Activated CD4-positive, alpha-beta T cell treated with anti-CD3 and anti-CD28 coated beads for 36 hours (primary cell): ENCODE results near the gene TNFRSF14. TPM values are rescaled to one million over a fixed set of nuclear protein-coding genes. Genes with fewer than 3 reads are reported as not detected.
"Not testable (repeated sequence)": the region's sequence is repeated elsewhere in the genome, so short reads cannot be mapped to it uniquely, and the experiment has no call there.

ENCODE experiments used
- ATAC-seq: fragments of 200-7000 bp; cut with Tn5 transposase; one replicate; pipeline ENCODE4 v1.10.0; 2021; ENCODE audit warnings: mild to moderate bottlenecking, moderate library complexity
- CTCF ChIA-PET: fragments of 350-600 bp; sonication (Branson Sonifier 250); formaldehyde crosslinking; loops from one replicate; lab custom pipeline; 2021; ENCODE audit warnings: antibody characterized with exemption; lab: Charles Lee
- POLR2A ChIA-PET: fragments of 350-600 bp; sonication (Branson Sonifier 250); formaldehyde crosslinking; loops from one replicate; lab custom pipeline; 2021; ENCODE audit warnings: antibody characterized with exemption, inconsistent platforms; lab: Charles Lee
- DNase-seq: peaks from one replicate; pipeline ENCODE4 v3.0.0-alpha.2; 2020
- H3K27ac Mint-ChIP-seq: one replicate; pipeline ENCODE4 v1.8.0; 2021; ENCODE audit warnings: mixed read lengths
- H3K27me3 Mint-ChIP-seq: one replicate; pipeline ENCODE4 v1.8.0; 2021; ENCODE audit warnings: mixed read lengths
- H3K36me3 Mint-ChIP-seq: one replicate; pipeline ENCODE4 v1.8.0; 2021; ENCODE audit warnings: low read depth, mixed read lengths
- H3K4me1 Mint-ChIP-seq: one replicate; pipeline ENCODE4 v1.8.0; 2021; ENCODE audit warnings: mixed read lengths
- H3K4me3 Mint-ChIP-seq: one replicate; pipeline ENCODE4 v1.8.0; 2021; ENCODE audit warnings: mild to moderate bottlenecking, moderate library complexity, mixed read lengths
- H3K9me3 Mint-ChIP-seq: one replicate; pipeline ENCODE4 v1.8.0; 2021; ENCODE audit warnings: low read depth, mixed read lengths
- intact Hi-C, 2 experiments: fragments of 100-400 bp; cut with DNase I in 1 of 2; cut with micrococcal nuclease in 1 of 2; formaldehyde crosslinking; loops; one replicate each; pipeline versions ENCODE4 v1.14.2 to v1.15.1; 2022 to 2024; cut with DNase I, micrococcal nuclease
- total RNA-seq, 2 experiments: library from RNA; stranded (reverse); gene quantifications; one replicate each; pipeline ENCODE4 v1.2.3, GENCODE V29; 2021

The TNFRSF14 gene
- total RNA-seq, 2 experiments from 2014 or later = 135 to 145 TPM

DNA sequence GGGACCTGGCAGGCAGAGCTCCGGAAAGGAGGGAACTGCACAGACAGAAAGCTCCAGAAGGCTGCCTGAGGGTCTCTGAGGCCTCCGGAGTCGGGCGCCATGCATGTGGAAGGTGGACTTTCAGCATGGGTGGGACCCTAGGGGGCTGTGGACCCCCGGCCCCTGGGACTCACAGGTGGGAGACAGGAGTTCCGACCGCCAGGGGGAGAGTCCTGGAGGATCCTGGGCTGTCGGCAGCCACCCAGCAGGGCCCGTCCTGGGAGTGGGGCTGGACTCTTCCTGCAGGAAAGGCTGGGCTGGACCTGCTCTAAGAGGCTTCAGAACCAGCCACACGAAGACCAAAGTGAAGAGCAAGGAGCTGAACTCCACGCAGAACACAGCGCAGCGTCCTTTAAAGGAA lies 13.5 kb downstream of the TNFRSF14 start:
- peaks cover 15% of the 10 kb centered on the region for H3K9me3 Mint-ChIP-seq
- H3K27ac Mint-ChIP-seq, POLR2A ChIA-PET, H3K4me1 Mint-ChIP-seq, ATAC-seq, intact Hi-C loops, H3K36me3 Mint-ChIP-seq, DNase-seq, H3K27me3 Mint-ChIP-seq, H3K4me3 Mint-ChIP-seq: not testable (repeated sequence)
- CTCF ChIA-PET = interaction anchor here (0.6 kb wide), 1 partner anchor 76 kb away, joined by 3 read pairs; no protein-coding TSS in a partner anchor

DNA sequence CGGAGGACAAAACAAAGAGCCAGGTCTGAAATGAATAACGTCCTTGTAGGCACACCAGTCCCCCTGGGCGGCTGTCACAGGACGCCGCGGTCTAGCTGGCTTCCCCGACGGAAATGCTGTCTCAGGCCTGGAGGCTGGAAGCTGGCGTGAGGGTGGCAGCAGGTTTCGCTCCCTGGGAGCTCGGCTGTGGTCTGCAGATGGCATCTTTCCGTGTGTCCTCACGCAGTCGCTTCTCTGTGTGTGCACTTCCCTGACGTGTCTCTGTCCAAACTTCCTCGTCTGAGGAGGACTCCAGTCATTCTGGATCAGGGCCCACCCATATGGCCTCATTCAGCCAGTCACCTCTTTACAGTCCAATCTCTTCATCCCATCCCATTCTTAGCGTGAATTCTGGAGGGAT lies 14.2 kb downstream of the TNFRSF14 start:
- no peaks in the 10 kb centered on the region for H3K36me3 Mint-ChIP-seq
- no peak overlapping the region for H3K27ac Mint-ChIP-seq
- DNase-seq (no peak), ATAC-seq (no peak)
- POLR2A ChIA-PET = no interaction called here
- H3K27me3 Mint-ChIP-seq = no peaks in the 10 kb centered on the region
- CTCF ChIA-PET = no interaction called here
- H3K4me1 Mint-ChIP-seq = peaks cover 4% of the 10 kb centered on the region
- H3K9me3 Mint-ChIP-seq = peaks cover 15% of the 10 kb centered on the region
- intact Hi-C loops = no loop called here
- no peak overlapping the region for H3K4me3 Mint-ChIP-seq

DNA sequence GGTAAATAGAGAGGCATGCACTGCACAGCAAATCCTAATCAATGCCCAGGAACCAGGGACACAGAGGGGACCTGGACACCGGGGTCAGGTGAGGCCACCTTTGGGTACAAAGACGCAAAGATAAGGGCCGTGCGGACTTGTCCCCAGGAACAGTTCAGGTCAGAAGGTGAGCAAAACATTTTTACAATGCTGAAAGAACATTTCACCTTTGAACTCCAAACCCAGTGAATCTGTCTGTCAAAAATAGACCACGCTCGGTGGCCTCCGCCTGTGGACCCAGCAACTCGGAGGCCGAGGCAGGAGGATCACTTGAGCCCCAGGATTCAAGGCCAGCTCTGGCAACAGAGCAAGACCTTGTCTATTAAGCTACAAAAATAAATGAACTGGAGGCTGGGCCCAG lies 15.2 kb downstream of the TNFRSF14 start:
- Mint-ChIP-seq H3K27me3 (no peaks in the 10 kb centered on the region), H3K9me3 (peaks cover 15% of the 10 kb centered on the region), H3K4me3 (no peak overlapping the region), H3K27ac (no peak overlapping the region), H3K36me3 (no peaks in the 10 kb centered on the region), H3K4me1 (peaks cover 8% of the 10 kb centered on the region)
- CTCF ChIA-PET = interaction anchor here (0.6 kb wide), 2 partner anchors 16 to 979 kb away, joined by 3 read pairs; no protein-coding TSS in a partner anchor
- intact Hi-C loops = no loop called here
- ATAC-seq (no peak), DNase-seq (no peak)
- POLR2A ChIA-PET = interaction anchor here (0.7 kb wide), 1 partner anchor 141 kb away, joined by 3 read pairs; no protein-coding TSS in a partner anchor

DNA sequence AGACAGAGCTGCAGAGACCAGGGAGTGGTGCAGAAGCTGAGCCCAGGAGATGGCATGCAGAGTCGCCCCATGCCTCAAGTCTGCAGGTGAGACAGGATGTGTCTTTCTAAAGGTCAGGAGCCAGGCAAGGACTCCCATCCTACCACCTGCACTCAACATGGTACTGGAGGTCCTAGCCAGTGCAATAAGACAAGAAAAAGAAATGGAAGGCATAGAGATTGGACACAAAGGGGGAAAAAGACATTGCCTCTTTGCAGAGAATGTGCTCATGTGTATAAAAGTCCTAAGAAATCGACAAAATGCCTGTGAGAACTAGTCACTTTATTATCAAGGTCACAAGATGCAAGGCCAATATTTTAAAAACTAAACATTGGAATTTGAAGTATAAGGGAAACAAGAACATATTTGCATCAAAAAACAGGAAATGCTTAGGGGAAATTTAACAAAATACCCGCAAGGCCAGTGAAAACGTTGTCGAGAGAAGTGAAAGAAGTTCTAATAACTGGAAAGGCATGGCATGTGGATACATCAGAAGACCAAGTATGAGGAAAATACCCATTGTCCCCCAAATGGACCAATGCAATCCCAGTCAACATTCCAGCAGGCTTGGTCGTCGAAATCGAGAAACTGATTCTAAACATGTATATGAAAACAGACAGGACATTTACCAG lies 17.2 kb downstream of the TNFRSF14 start:
- ATAC-seq (no peak), DNase-seq (no peak)
- POLR2A ChIA-PET = no interaction called here
- intact Hi-C loops = no loop called here
- H3K4me3 Mint-ChIP-seq = no peak overlapping the region
- H3K4me1 Mint-ChIP-seq = peaks cover 20% of the 10 kb centered on the region
- H3K36me3 Mint-ChIP-seq = no peaks in the 10 kb centered on the region
- peaks cover 15% of the 10 kb centered on the region for H3K9me3 Mint-ChIP-seq
- H3K27me3 Mint-ChIP-seq = no peaks in the 10 kb centered on the region
- CTCF ChIA-PET = no interaction called here
- H3K27ac Mint-ChIP-seq = no peak overlapping the region

DNA sequence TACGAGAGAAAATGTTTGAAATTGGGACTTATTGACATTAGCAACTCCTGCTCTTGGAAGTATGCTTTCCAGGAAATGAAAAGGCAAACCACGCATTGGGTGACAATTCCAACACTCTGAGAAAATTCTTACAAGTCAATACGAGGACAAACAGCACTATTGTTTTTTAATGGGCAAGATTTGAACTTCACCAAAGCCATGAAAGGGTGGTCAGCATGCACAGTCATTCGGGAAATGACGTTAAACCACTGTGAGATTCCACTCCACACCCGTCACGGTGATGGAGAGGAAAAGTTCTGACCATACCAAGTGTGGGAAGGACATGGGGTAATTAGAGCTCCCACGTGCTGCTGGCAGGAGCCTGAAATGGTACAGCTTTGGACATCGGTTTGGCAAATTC lies 18.2 kb downstream of the TNFRSF14 start:
- peaks cover 2% of the 10 kb centered on the region for H3K36me3 Mint-ChIP-seq
- ChIA-PET CTCF (no interaction called here), POLR2A (interaction anchor here (0.6 kb wide), 1 partner anchor 42 kb away, joined by 5 read pairs; no protein-coding TSS in a partner anchor)
- H3K27me3 Mint-ChIP-seq = no peaks in the 10 kb centered on the region
- intact Hi-C loops = no loop called here
- no peak overlapping the region for H3K27ac Mint-ChIP-seq
- ATAC-seq = no peak
- H3K4me1 Mint-ChIP-seq = peaks cover 28% of the 10 kb centered on the region
- H3K9me3 Mint-ChIP-seq = peaks cover 15% of the 10 kb centered on the region
- no peak overlapping the region for H3K4me3 Mint-ChIP-seq
- no peak for DNase-seq

DNA sequence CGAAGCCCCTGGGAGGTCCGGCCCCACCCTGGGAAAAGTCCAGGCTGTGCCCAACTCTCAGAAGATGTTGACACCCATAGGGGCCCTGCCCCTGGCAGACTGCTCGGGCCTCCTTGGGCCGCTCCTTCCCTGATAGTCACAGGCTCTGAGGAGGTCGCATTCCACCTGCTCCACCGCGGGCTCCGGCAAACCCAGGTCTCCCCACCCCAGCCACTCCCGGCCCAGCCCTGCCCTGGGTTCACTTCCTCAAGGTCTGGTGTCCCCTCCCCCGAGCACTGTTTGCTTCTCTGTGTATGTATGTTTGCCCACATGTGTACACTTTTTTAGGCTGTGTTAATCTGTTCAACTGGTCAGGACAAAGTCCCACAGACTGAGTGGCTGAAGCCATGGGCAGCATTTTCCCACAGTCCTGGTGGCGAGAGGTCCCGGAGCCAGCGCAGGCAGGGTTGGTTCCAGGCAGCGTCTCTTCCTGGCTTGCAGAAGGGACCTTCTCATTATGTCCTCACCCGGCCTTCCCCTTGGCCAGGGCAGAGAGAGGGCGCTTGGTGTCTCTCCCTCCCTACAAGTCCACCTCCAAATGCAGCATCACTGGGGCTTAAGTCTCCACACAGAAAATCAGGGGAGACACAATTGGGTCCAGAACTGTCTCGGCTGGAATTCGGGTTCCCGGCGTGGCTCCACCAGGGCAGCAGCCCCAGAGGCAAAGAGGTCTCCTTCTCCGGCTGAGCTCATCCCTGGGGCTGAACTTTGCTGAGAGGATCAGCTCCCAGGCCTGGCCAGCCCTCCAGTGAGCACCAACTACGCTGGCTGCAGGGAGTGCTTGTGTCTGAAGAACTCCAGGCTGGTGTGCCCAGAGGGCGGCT lies 19.9 kb downstream of the TNFRSF14 start:
- ATAC-seq (no peak), DNase-seq (no peak)
- ChIA-PET POLR2A (interaction anchor here (0.7 kb wide), 1 partner anchor 29 kb away, joined by 3 read pairs; no protein-coding TSS in a partner anchor), CTCF (no interaction called here)
- peaks cover 43% of the 10 kb centered on the region for H3K4me1 Mint-ChIP-seq
- H3K4me3 Mint-ChIP-seq = peak overlapping the region; percentile 62
- peak overlapping the region; percentile 98 for H3K27ac Mint-ChIP-seq
- no peaks in the 10 kb centered on the region for H3K27me3 Mint-ChIP-seq
- intact Hi-C loops = loop anchor here in 1 of 2 experiments (5.0 kb wide), 1 partner anchor 1269 kb away; the partner anchor contains the start of genes ACAP3 and PUSL1
- peaks cover 2% of the 10 kb centered on the region for H3K36me3 Mint-ChIP-seq
- peaks cover 15% of the 10 kb centered on the region for H3K9me3 Mint-ChIP-seq

DNA sequence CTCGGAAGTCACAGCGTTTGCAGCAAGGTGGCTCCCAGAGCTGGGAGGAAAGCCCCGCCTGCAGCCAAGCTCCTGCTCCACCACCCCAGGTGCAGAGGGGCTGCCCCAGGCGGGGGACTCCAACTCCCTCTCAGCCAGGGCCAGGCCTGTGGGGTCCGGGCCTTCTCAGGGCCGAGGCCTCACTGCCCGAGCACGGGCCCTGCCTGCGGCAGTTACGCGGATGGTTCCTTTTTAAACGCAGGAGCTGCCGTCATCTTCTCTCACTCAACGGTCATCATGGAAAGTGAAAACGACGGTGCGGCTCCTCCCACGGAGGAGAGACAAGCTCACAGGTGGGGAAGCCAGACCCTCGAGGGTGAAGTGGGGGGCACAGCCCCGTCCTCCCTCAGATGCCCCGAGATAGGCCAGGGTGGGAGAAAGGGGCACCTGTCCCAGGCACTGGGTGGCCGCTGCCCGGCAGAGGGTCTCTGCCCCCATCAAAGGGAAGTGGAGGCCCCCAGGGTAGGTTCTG lies 21.4 kb downstream of the TNFRSF14 start:
- intact Hi-C loops = loop anchor here (1.0 to 5.0 kb wide), 4 partner anchors 9 to 1270 kb away; partner anchors contain the start of genes TNFRSF14 (in 2 of the 2), ACAP3 (in 1 of the 2), PRXL2B (in 1 of the 2) and PUSL1 (in 1 of the 2)
- H3K9me3 Mint-ChIP-seq = peaks cover 15% of the 10 kb centered on the region
- peaks cover 59% of the 10 kb centered on the region for H3K4me1 Mint-ChIP-seq
- not testable (repeated sequence) for H3K27me3 Mint-ChIP-seq, H3K36me3 Mint-ChIP-seq
- H3K4me3 Mint-ChIP-seq = peak overlapping the region; percentile 62
- ATAC-seq (peak; percentile 50), DNase-seq (peak; percentile 79)
- CTCF ChIA-PET = interaction anchor here (0.6 to 1.7 kb wide), 8 partner anchors 14 to 383 kb away, joined by 3 to 6 read pairs (median 3); partner anchors contain the start of genes FAAP20 and TNFRSF14
- POLR2A ChIA-PET = interaction anchor here (1.1 to 1.4 kb wide), 2 partner anchors 22 to 51 kb away, joined by 3 to 12 read pairs; partner anchors contain the start of genes PANK4 and TNFRSF14
- H3K27ac Mint-ChIP-seq = peak overlapping the region; percentile 98

DNA sequence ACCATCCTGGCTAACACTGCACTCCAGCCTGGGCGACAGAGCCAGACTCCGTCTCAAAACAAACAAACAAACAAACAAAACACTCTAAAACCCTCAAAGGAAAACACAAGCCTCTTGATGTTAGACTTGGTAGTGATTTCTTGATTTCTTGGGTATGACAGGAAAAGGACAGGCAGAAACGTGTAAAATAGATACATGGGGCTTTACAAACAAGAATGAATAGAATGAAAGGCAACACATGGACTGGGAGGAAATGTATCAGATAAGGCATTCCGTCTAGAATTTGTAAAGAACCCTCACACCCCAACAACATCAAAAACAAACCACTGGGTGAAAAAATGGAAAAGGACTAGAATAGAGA lies 22.6 kb downstream of the TNFRSF14 start:
- POLR2A ChIA-PET = no interaction called here
- intact Hi-C loops = loop anchor here (1.0 to 5.0 kb wide), 4 partner anchors 8 to 1271 kb away; partner anchors contain the start of genes TNFRSF14 (in 2 of the 2), ACAP3 (in 1 of the 2), PRXL2B (in 1 of the 2) and PUSL1 (in 1 of the 2)
- no peak for DNase-seq
- H3K36me3 Mint-ChIP-seq = peaks cover 6% of the 10 kb centered on the region
- H3K4me1 Mint-ChIP-seq = peaks cover 68% of the 10 kb centered on the region
- H3K9me3 Mint-ChIP-seq = peaks cover 6% of the 10 kb centered on the region
- H3K27me3 Mint-ChIP-seq = no peaks in the 10 kb centered on the region
- CTCF ChIA-PET = interaction anchor here (0.9 to 1.1 kb wide), 4 partner anchors 17 to 38 kb away, joined by 3 to 4 read pairs (median 3); no protein-coding TSS in a partner anchor
- ATAC-seq = no peak
- H3K27ac Mint-ChIP-seq = peak overlapping the region; percentile 98
- peak overlapping the region; percentile 62 for H3K4me3 Mint-ChIP-seq

DNA sequence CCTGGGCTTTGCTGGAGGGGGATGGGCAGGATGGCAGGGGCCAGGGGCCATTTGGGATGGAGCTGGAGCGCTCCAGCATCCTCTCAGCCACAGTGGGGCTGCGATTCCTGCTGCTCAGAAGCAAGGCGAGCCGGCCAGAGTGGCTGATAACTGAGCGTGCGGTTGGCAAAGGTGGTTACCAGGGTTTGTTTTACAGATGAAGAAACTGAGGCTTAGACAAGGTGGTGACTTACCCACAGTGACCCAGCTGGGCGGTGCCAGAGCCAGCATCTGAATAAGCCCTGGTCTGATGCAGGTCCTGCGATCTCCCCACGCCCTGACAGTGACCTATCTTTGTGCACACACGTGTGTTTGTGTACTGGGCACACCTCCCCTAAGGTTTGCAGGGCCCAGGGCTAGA lies 24.5 kb downstream of the TNFRSF14 start:
- no peak overlapping the region for H3K4me3 Mint-ChIP-seq
- H3K9me3 Mint-ChIP-seq = no peaks in the 10 kb centered on the region
- ATAC-seq (no peak), DNase-seq (no peak)
- intact Hi-C loops = loop anchor here in 1 of 2 experiments (5.0 to 10.0 kb wide), 3 partner anchors 288 to 533 kb away; no protein-coding TSS in a partner anchor
- ChIA-PET POLR2A (no interaction called here), CTCF (no interaction called here)
- peak overlapping the region; percentile 78 for H3K27ac Mint-ChIP-seq
- peaks cover 16% of the 10 kb centered on the region for H3K36me3 Mint-ChIP-seq
- H3K27me3 Mint-ChIP-seq = no peaks in the 10 kb centered on the region
- H3K4me1 Mint-ChIP-seq = peaks cover 80% of the 10 kb centered on the region

DNA sequence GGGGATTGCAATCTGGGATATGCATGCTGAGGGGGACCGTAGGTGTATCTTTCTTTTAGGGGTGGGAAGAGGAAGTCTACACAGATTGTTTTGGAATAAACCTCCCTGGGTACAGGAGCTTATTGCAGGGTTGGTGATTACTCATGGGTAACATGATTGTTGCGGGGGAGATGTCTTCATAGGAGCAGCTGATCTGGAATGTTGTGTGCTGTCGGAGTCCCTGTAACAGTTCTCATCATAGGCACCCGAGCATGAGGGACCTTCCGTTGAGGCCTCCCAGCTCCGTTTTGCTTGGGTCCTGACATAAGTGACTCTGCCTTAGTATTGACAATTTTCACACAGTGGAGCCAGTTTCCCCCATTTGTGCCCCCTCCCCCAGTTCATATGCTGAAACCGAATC lies 26.2 kb downstream of the TNFRSF14 start:
- Mint-ChIP-seq H3K4me3 (no peak overlapping the region), H3K36me3 (peaks cover 16% of the 10 kb centered on the region), H3K27ac (peak overlapping the region; percentile 93), H3K27me3 (no peaks in the 10 kb centered on the region), H3K4me1 (peaks cover 70% of the 10 kb centered on the region), H3K9me3 (no peaks in the 10 kb centered on the region)
- ATAC-seq = no peak
- POLR2A ChIA-PET = no interaction called here
- intact Hi-C loops = loop anchor here in 1 of 2 experiments (5.0 to 10.0 kb wide), 3 partner anchors 290 to 535 kb away; no protein-coding TSS in a partner anchor
- CTCF ChIA-PET = interaction anchor here (1.9 to 5.3 kb wide), 2 partner anchors 26 to 34 kb away, joined by 7 to 25 read pairs; partner anchors contain the start of gene TNFRSF14
- no peak for DNase-seq
